Astrocyte (in vitro differentiated cells and primary cell): ENCODE data around the gene PLIN4.

ENCODE experiments used
- EZH2 ChIP-seq: IDR thresholded peaks from 2 replicates; pipeline ENCODE4 v1.6.1; 2012; ENCODE audit warnings: mild to moderate bottlenecking, low read length, inconsistent platforms; ENCODE audit not compliant: insufficient read depth
- TF ChIP-seq, protein P1 (sequence below): IDR thresholded peaks from 2 replicates; pipeline ENCODE4 v1.5.1; 2011; ENCODE audit warnings: low read depth, mild to moderate bottlenecking, inconsistent platforms, low read length, moderate library complexity; ENCODE audit not compliant: insufficient read depth

- TF ChIP-seq, protein P1, sequence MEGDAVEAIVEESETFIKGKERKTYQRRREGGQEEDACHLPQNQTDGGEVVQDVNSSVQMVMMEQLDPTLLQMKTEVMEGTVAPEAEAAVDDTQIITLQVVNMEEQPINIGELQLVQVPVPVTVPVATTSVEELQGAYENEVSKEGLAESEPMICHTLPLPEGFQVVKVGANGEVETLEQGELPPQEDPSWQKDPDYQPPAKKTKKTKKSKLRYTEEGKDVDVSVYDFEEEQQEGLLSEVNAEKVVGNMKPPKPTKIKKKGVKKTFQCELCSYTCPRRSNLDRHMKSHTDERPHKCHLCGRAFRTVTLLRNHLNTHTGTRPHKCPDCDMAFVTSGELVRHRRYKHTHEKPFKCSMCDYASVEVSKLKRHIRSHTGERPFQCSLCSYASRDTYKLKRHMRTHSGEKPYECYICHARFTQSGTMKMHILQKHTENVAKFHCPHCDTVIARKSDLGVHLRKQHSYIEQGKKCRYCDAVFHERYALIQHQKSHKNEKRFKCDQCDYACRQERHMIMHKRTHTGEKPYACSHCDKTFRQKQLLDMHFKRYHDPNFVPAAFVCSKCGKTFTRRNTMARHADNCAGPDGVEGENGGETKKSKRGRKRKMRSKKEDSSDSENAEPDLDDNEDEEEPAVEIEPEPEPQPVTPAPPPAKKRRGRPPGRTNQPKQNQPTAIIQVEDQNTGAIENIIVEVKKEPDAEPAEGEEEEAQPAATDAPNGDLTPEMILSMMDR = no peak
- TF ChIP-seq EZH2 = no peak
These were observed 15.0 kb downstream of the PLIN4 start for GRCh38 chr19:4503132-4503824.
